A549 treated with DMSO at 1 μM for 4 hours (cell line): ENCODE results near the gene CBX3. TPM values are rescaled to one million over a fixed set of nuclear protein-coding genes. Genes with fewer than 3 reads are reported as not detected.

ENCODE experiments used
- total RNA-seq: library from RNA; stranded (reverse); fragments of 200-300 nt; extraction: Qiagen RNA extraction; gene quantifications from 5 replicates; pipeline ENCODE4 v1.2.3, GENCODE V29; 2022; ENCODE audit warnings: low read depth

The CBX3 gene
- total RNA-seq = 234 to 267 TPM (median 257 TPM) in 5 replicates

GRCh38 chr7:26201247-26202018 lies at the start of gene CBX3:
Gene CBX3 (plus strand): TSS chr7:26201745. CDS start chr7:26202999, 1,254 bp downstream.

GRCh38 chr7:26151953-26152781 lies 49.4 kb upstream of the CBX3 start, which contains the start of gene NFE2L3:
Gene NFE2L3 (plus strand): TSS chr7:26152198. CDS start chr7:26152499, 301 bp downstream.

GRCh38 chr7:26200444-26201246 lies 900 bp upstream of the CBX3 start, which contains the start of gene HNRNPA2B1:
Gene HNRNPA2B1 (minus strand): TSS chr7:26200746. CDS start chr7:26200577, 169 bp downstream.

Other genes starting within 250 kb of the CBX3 start
- gene NFE2L3, start 49.5 kb upstream of the CBX3 start, total RNA-seq = 9.4 to 10.9 TPM (median 10.0 TPM) in 5 replicates
- gene HNRNPA2B1, start 999 bp upstream of the CBX3 start, total RNA-seq = 1,161 to 1,443 TPM (median 1,264 TPM) in 5 replicates
- 2.8 to 5.4 TPM (median 4.2 TPM) in 5 replicates for gene SNX10, start 90.1 kb downstream of the CBX3 start, total RNA-seq